GM11168 (cell line): ENCODE measurements around the gene AGAP2.
"Not testable (repeated sequence)": the region's sequence is repeated elsewhere in the genome, so short reads cannot be mapped to it uniquely, and the experiment has no call there.

ENCODE experiments used
- in situ Hi-C: fragments of 300-500 bp; cut with MboI; formaldehyde crosslinking; loops from one replicate; pipeline ENCODE4 v1.12.0; 2022; ENCODE audit warnings: low sequenced_read_pairs; ENCODE audit not compliant: unreplicated experiment

AGAP2 gene

DNA sequence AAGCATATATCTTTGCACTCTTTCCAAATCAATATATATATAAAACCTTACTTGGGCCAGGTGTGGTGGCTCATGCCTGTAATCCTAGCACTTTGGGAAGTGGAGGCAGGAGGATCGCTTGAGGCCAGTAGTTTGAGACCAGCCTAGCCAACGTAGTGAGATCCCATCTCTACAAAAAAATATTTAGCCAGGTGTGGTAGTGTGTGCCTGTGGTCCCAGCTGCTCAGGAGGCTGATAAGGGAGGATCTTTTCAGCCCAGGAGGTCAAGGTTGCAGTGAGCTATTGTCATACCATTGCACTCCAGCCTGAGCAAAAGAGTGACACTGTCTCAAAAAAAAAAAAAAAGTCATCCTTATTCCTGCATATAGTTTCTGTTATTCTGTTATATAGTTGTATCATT, 30.2 kb downstream of the AGAP2 start:
- in situ Hi-C loops = no loop called here

DNA sequence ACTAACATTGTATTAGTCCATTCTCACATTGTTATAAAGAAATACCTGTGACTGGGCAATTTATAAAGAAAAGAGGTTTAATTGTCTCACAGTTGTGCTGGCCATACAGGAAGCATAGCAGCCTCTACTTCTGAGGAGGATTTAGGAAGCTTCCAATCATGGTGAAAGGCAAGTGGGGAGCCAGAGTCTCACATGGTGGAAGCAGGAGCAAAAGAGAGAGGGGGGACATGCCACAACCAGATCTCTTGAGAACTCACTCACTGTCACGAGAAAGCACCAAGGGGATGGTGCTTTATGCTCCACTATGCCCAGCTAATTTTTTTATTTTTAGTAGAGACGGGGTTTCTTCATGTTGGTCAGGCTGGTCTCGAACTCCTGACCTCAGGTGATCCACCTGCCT, 31.3 kb downstream of the AGAP2 start:
- in situ Hi-C loops = no loop called here

DNA sequence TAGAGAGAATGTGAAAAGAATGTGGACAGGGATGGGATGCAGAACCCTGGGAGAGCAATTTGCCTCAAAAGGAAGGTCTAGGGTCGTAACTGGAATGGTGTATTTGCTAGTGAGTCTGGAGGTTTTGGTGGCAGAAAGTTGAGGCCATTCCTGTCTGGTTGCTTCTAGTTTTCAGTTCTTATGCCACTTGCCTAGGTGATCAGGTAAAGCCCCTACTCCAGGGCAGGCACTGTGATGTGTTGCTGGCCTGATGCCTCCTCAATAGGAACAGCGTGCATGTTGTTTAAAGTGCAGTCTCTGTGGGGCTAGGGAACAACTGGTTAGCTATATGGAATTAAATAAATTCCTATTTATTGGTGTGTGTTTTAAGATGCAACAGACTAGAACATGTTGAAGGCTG, 38.2 kb downstream of the AGAP2 start:
- in situ Hi-C loops = no loop called here

DNA sequence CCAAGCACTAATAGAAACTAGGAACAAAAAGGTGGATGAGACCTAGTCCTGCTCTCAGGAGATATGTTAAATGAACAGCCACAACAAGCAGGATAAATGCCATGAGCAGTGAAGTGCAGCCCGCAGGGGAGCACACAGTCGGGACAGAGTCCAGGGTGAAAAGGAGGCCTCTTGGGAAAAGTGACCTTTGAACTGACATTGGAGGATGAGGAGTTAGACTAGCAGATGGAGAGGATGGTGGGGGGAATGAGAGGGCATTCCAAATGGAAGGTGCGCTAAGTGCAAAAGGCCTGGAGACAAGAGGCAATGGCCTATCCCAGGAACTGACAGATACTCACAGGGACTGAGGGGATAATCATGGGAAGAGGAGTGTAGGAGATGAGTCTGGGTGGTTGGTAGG, 40.1 kb downstream of the AGAP2 start:
- in situ Hi-C loops = no loop called here

DNA sequence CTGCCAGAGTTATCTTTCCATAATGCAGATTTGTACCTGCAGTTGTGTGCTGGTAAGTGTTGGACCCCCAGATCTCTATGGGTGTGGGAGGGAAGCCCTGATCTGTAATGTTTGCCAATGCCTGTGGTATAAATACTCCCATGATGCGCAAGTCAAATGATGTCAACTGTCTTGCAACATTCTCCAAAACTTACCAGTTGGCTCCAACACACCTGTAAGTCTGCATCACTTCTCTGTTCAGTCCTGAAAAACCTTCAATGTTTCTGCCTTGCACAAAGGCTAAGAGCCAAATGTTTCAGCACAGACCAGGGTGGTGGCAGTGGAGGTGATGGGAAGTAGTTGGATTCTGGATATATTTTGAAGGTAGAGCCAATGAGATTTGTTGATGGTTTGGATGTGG, 41.5 kb downstream of the AGAP2 start:
- in situ Hi-C loops = no loop called here

DNA sequence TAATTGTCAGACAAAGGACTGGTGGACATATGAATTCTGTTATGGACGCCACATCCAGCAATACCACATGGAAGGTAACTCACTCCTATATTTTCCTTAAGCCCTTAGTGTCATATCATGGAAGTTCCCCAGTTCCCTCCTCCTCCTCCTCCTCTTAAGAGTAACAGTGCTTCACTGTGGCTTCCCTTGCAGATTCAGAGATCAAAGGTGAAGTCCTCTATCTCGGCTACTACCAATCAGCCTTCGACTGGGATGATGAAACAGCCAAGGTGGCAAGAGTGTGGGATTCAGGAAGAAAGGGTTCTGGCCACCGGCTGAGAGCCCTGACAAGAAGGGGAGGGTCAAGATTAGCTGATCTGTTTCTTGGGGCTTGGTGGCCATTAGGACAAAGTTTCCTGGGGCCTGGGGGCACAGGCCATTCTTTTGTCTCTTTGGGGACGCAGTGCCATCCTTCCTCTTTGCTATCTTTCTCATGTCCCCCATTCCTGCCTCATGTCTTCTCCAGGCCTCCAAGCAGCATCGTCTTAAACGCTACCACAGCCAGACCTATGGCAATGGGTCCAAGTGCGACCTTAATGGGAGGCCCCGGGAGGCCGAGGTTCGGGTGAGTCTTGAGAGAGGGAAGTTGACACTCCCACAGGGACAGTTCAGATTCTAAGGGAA, 42.6 kb downstream of the AGAP2 start:
- in situ Hi-C loops = no loop called here

DNA sequence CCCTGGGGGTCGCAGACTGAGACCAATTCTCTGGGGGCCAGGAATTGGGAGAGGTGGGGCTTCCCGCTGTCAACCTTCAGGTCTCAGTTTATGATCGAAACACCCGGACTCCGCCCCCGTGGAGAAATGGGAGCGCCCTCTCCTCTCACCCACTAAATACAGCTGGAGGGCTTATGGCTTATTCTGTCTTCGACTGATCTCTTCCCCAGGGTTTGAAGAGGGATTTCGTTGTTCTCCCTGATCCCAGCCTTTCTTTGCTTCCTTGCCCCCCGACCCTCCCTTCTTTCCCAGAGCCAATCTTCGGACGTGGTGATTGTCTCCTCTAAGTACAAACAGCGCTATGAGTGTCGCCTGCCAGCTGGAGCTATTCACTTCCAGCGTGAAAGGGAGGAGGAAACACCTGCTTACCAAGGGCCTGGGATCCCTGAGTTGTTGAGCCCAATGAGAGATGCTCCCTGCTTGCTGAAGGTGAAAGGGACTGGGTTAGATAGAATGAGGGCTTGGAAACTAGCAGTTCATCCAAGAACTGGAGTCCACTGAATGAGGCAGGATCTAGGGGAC, 44.0 kb downstream of the AGAP2 start:
- in situ Hi-C loops = no loop called here

DNA sequence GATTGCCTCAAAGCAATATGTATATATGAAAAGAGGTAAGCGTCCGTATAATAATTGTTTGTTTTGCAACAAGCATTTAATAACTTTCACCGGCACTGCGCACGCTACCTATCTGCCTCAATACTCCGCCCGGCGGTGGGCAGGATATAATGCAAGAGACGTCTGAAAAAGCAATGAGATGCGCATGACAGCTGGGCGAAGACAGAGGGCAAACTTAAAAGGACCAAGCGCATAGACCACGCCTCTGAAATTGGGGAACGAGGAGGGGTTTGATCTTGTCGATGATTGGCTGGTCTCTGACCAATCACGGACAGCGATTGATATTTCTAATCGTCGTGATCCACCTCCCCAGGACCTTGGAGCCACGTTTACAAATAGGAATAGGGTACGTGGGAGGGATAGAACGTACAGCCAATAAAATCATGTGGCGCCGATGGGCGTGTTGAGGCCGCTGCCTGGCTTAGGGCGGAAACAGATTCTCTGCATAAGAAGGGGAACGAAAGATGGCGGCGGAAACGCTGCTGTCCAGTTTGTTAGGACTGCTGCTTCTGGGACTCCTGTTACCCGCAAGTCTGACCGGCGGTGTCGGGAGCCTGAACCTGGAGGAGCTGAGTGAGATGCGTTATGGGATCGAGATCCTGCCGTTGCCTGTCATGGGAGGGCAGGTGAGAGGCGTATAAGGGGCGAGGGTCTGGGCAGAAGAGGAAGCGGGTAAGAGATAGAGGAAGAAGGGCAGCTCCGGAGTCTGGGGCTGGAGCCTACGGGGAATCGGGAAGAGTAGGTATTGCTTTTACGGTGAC, 44.7 kb downstream of the AGAP2 start, which contains the start of gene OS9:
TSS of gene OS9 (plus strand) at position 474 of the 800 bp plus-strand sequence. CDS start at position 504, 30 bp downstream.
- in situ Hi-C loops = no loop called here

DNA sequence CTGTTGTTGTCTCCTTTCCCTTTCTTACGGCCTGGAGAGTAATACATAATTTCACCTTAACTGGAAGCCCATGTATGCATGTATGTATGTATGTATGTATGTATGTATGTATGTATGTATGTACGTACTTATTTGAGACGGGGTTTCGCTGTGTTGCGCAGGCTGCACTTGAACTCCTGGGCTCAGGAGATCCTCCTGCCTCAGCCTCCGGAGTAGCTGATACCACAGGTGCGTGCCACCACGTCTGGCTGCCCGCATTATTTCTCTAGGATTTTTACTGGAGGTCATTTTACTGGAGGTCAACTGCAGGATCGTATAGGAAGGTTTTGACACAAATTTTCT, 45.3 kb downstream of the AGAP2 start:
- in situ Hi-C loops = no loop called here

DNA sequence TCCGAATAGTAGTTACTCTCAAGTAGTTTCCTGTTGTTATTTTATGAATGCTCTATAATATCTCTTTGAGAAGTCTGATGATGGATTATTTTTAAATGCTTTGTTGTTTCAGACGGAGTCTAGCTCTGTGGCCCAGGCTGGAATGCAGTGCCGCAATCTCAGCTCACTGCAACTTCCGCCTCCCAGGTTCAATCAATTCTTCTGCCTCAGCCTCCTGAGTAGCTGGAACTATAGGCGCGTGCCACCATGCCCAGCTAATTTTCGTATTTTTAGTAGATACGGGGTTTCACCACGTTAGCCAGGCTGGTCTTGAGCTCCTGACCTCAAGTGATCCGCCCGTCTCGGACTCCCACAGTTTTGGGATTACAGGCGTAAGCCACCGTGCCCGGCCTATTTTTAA, 46.0 kb downstream of the AGAP2 start:
- in situ Hi-C loops = no loop called here

DNA sequence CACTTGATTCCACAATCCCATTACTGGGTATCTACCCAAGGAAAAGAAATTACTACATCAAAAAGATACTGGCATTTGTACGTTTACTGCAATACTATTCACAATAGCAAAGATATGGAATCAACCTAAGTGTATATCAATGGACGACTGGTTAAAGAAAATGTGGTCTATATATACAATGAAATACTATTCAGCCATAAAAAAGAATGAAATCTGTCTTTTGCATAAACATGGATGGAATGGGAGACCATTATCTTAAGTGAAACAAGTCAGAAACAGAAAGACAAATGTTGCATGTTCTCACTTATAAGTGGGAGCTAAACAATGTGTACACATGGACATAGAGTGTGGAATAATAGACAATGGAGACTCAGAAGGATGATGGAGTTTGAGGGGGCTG, 49.6 kb downstream of the AGAP2 start:
- in situ Hi-C loops = no loop called here

DNA sequence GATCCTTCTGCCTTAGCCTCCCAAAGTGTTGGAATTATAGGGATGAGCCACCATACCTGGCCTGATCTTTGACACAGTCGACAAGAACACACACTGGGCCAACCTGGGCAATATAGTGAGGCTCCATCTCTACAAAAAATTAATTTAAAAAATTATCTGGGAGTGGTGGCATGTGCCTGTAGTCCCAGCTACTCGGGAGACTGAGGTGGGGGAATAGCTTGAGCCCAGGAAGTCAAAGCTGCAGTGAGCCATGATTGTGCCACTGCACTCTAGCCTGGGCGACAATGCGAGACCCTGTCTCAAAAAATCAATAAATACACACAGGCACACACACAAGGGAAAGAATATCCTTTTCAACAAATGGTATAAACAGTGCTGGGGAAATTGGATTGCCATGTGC, 50.7 kb downstream of the AGAP2 start:
- in situ Hi-C loops = no loop called here

DNA sequence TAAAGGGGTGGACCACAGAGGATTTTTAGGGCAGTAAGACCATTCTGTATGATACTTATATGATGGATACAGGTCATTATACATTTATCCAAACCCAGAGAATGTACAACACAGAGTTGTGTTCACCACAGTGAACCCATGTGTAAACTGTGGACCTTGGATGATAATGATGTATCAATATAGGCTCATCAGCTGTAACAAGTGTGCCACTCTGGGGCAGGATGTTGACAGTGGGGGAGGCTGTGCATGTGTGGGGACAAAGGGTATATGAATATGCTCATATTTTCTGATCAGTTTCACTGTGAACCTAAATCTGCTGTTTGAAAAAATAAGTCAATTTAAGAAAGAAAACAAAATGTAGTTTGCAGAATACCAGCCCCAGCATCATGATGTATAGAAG, 58.8 kb downstream of the AGAP2 start:
- in situ Hi-C loops = no loop called here

DNA sequence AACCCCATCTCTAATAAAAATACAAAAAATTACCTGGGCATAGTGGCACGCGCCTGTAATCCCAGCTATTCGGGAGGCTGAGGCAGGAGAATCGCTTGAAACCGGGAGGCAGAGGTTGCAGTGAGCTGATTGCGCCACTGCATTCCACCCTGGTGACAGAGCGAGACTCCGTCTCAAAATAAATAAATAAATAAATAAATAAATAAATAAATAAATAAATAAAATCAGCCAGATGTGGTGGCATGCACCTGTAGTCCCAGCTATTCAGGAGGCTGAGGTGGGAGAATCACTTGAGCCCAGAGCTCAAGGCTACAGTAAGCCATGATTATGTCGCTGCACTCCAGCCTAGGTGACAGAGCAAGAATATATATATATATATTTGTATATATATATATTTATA, 60.6 kb downstream of the AGAP2 start:
- in situ Hi-C loops = not testable (repeated sequence)

DNA sequence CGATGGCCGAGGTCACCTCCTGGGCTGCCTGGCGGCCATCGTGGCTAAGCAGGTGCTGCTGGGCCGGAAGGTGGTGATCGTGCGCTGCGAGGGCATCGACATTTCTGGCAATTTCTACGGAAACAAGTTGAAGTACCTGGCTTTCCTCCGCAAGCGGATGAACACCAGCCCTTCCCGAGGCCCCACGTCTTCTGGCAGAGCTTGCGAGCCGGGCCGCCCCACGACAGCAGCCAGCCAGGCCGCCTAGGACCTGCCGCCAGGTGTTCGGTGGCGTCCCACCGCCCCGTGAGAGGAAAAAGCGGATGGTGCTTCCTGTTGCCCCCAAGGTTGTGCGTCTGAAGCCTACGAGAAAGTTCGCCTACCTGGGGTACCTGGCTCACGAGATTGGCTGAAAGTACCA, 63.9 kb downstream of the AGAP2 start:
- in situ Hi-C loops = no loop called here
